ENCODE measurements around the gene SIK3. TPM values are rescaled to one million over a fixed set of nuclear protein-coding genes. Genes with fewer than 3 reads are reported as not detected.

Gene SIK3
- polyA plus RNA-seq, 6 donors from 2014 or later, result 27.7 to 52.1 (median 35.6) TPM

- ATAC-seq (ENCODE audit: low read depth in 2 of 2) (no peak), DNase-seq (no peak)
- peaks cover 39 to 75% of the 10 kb centered on the region in 2 donors for H3K36me3 Mint-ChIP-seq
- peak overlapping the region in 3 of 6 donors; percentile 9 to 54 (median 46) for H3K27ac Mint-ChIP-seq
- no peak overlapping the region for H3K4me3 Mint-ChIP-seq
- H3K9me3 Mint-ChIP-seq, result no peaks in the 10 kb centered on the region
- no peaks in the 10 kb centered on the region for H3K27me3 Mint-ChIP-seq
- peaks cover 4 to 20% (median 4%) of the 10 kb centered on the region in 3 donors for H3K4me1 Mint-ChIP-seq
Measured at GRCh38 chr11:116870054-116870453, 228.2 kb downstream of the SIK3 start.

GRCh38 chr11:116869610-116870009 is 228.6 kb downstream of the SIK3 start:
- DNase-seq, result no peak
- H3K27me3 Mint-ChIP-seq, result no peaks in the 10 kb centered on the region
- no peak overlapping the region for H3K4me3 Mint-ChIP-seq
- peak overlapping the region in 3 of 6 donors; percentile 9 to 53 (median 22) for H3K27ac Mint-ChIP-seq
- peaks cover 42 to 70% of the 10 kb centered on the region in 2 donors for H3K36me3 Mint-ChIP-seq
- H3K9me3 Mint-ChIP-seq, result no peaks in the 10 kb centered on the region
- peaks cover 4 to 20% (median 4%) of the 10 kb centered on the region in 3 donors for H3K4me1 Mint-ChIP-seq
- ATAC-seq (ENCODE audit: low read depth in 2 of 2), result no peak

GRCh38 chr11:116868066-116868465 is 230.2 kb downstream of the SIK3 start:
- ATAC-seq (ENCODE audit: low read depth in 2 of 2), result no peak
- no peak for DNase-seq
- peaks cover 54 to 71% of the 10 kb centered on the region in 2 donors for H3K36me3 Mint-ChIP-seq
- H3K4me3 Mint-ChIP-seq, result no peak overlapping the region
- H3K9me3 Mint-ChIP-seq, result no peaks in the 10 kb centered on the region
- peak overlapping the region in 1 of 6 donors; percentile 40 for H3K27ac Mint-ChIP-seq
- H3K4me1 Mint-ChIP-seq, result peaks cover 4 to 20% (median 4%) of the 10 kb centered on the region in 3 donors
- H3K27me3 Mint-ChIP-seq, result no peaks in the 10 kb centered on the region

GRCh38 chr11:116867619-116868018 is 230.6 kb downstream of the SIK3 start:
- no peaks in the 10 kb centered on the region for H3K9me3 Mint-ChIP-seq
- no peaks in the 10 kb centered on the region for H3K27me3 Mint-ChIP-seq
- DNase-seq, result no peak
- no peak overlapping the region for H3K4me3 Mint-ChIP-seq
- H3K36me3 Mint-ChIP-seq, result peaks cover 50 to 66% of the 10 kb centered on the region in 2 donors
- no peak for ATAC-seq (ENCODE audit: low read depth in 2 of 2)
- peaks cover 4 to 20% (median 4%) of the 10 kb centered on the region in 3 donors for H3K4me1 Mint-ChIP-seq
- H3K27ac Mint-ChIP-seq, result peak overlapping the region in 1 of 6 donors; percentile 5

- Mint-ChIP-seq H3K4me3 (no peak overlapping the region), H3K36me3 (peaks cover 50 to 67% of the 10 kb centered on the region in 2 donors), H3K27ac (peak overlapping the region in 1 of 6 donors; percentile 41), H3K9me3 (no peaks in the 10 kb centered on the region), H3K27me3 (no peaks in the 10 kb centered on the region), H3K4me1 (peaks cover 4 to 19% (median 4%) of the 10 kb centered on the region in 3 donors)
- ATAC-seq (ENCODE audit: low read depth in 2 of 2), result no peak
- DNase-seq, result no peak
Measured at GRCh38 chr11:116866804-116867455, 231.3 kb downstream of the SIK3 start.

- H3K4me1 Mint-ChIP-seq, result peaks cover 2 to 11% (median 4%) of the 10 kb centered on the region in 3 donors
- ATAC-seq (ENCODE audit: low read depth in 2 of 2), result no peak
- H3K27me3 Mint-ChIP-seq, result no peaks in the 10 kb centered on the region
- no peaks in the 10 kb centered on the region for H3K9me3 Mint-ChIP-seq
- H3K4me3 Mint-ChIP-seq, result no peak overlapping the region
- no peak for DNase-seq
- peak overlapping the region in 1 of 6 donors; percentile 7 for H3K27ac Mint-ChIP-seq
- H3K36me3 Mint-ChIP-seq, result peaks cover 60 to 66% of the 10 kb centered on the region in 2 donors
Measured at GRCh38 chr11:116865696-116866095, 232.5 kb downstream of the SIK3 start.

GRCh38 chr11:116864531-116864930 is 233.7 kb downstream of the SIK3 start:
- no peak for ATAC-seq (ENCODE audit: low read depth in 2 of 2)
- H3K4me3 Mint-ChIP-seq, result no peak overlapping the region
- H3K27me3 Mint-ChIP-seq, result no peaks in the 10 kb centered on the region
- H3K36me3 Mint-ChIP-seq, result peaks cover 57 to 60% of the 10 kb centered on the region in 2 donors
- no peaks in the 10 kb centered on the region for H3K9me3 Mint-ChIP-seq
- peaks cover 0 to 4% (median 4%) of the 10 kb centered on the region in 3 donors for H3K4me1 Mint-ChIP-seq
- DNase-seq, result no peak
- H3K27ac Mint-ChIP-seq, result no peak overlapping the region

- Mint-ChIP-seq H3K4me1 (peaks cover 0 to 4% (median 4%) of the 10 kb centered on the region in 3 donors), H3K4me3 (no peak overlapping the region), H3K9me3 (no peaks in the 10 kb centered on the region), H3K36me3 (peaks cover 69 to 70% of the 10 kb centered on the region in 2 donors), H3K27me3 (no peaks in the 10 kb centered on the region), H3K27ac (no peak overlapping the region)
- no peak for ATAC-seq (ENCODE audit: low read depth in 2 of 2)
- no peak for DNase-seq
Measured at GRCh38 chr11:116862951-116863350, 235.3 kb downstream of the SIK3 start.

GRCh38 chr11:116862185-116862584 is 236.0 kb downstream of the SIK3 start:
- no peaks in the 10 kb centered on the region for H3K27me3 Mint-ChIP-seq
- DNase-seq (no peak), ATAC-seq (ENCODE audit: low read depth in 2 of 2) (no peak)
- H3K4me3 Mint-ChIP-seq, result no peak overlapping the region
- H3K9me3 Mint-ChIP-seq, result no peaks in the 10 kb centered on the region
- H3K4me1 Mint-ChIP-seq, result peaks cover 0 to 4% (median 4%) of the 10 kb centered on the region in 3 donors
- H3K36me3 Mint-ChIP-seq, result peaks cover 66 to 68% of the 10 kb centered on the region in 2 donors
- H3K27ac Mint-ChIP-seq, result peak overlapping the region in 1 of 6 donors; percentile 26

GRCh38 chr11:116861539-116861938 is 236.7 kb downstream of the SIK3 start:
- no peak overlapping the region for H3K4me3 Mint-ChIP-seq
- H3K27me3 Mint-ChIP-seq, result no peaks in the 10 kb centered on the region
- H3K27ac Mint-ChIP-seq, result no peak overlapping the region
- DNase-seq (no peak), ATAC-seq (ENCODE audit: low read depth in 2 of 2) (no peak)
- H3K36me3 Mint-ChIP-seq, result peaks cover 67 to 69% of the 10 kb centered on the region in 2 donors
- H3K9me3 Mint-ChIP-seq, result no peaks in the 10 kb centered on the region
- H3K4me1 Mint-ChIP-seq, result peaks cover 0 to 4% (median 4%) of the 10 kb centered on the region in 3 donors

GRCh38 chr11:116860303-116860702 is 237.9 kb downstream of the SIK3 start:
- H3K36me3 Mint-ChIP-seq, result peaks cover 63 to 66% of the 10 kb centered on the region in 2 donors
- ATAC-seq (ENCODE audit: low read depth in 2 of 2), result no peak
- H3K9me3 Mint-ChIP-seq, result no peaks in the 10 kb centered on the region
- no peaks in the 10 kb centered on the region for H3K27me3 Mint-ChIP-seq
- no peak overlapping the region for H3K4me3 Mint-ChIP-seq
- H3K4me1 Mint-ChIP-seq, result peaks cover 3 to 8% (median 6%) of the 10 kb centered on the region in 3 donors
- peak overlapping the region in 1 of 6 donors; percentile 77 for H3K27ac Mint-ChIP-seq
- DNase-seq, result no peak

GRCh38 chr11:116859175-116859574 is 239.1 kb downstream of the SIK3 start:
- no peak for ATAC-seq (ENCODE audit: low read depth in 2 of 2)
- no peak overlapping the region for H3K4me3 Mint-ChIP-seq
- DNase-seq, result no peak

GRCh38 chr11:116857936-116858335 is 240.3 kb downstream of the SIK3 start:
- H3K27me3 Mint-ChIP-seq, result no peaks in the 10 kb centered on the region
- H3K27ac Mint-ChIP-seq, result peak overlapping the region in 1 of 6 donors; percentile 30
- peaks cover 50 to 55% of the 10 kb centered on the region in 2 donors for H3K36me3 Mint-ChIP-seq
- H3K4me3 Mint-ChIP-seq, result no peak overlapping the region
- ATAC-seq (ENCODE audit: low read depth in 2 of 2) (no peak), DNase-seq (no peak)
- H3K9me3 Mint-ChIP-seq, result no peaks in the 10 kb centered on the region
- H3K4me1 Mint-ChIP-seq, result peaks cover 23 to 28% (median 25%) of the 10 kb centered on the region in 3 donors

More at GRCh38 chr11:116859175-116859574, 239.1 kb downstream of the SIK3 start:
- peaks cover 57 to 63% of the 10 kb centered on the region in 2 donors for H3K36me3 Mint-ChIP-seq
- peaks cover 10 to 16% (median 14%) of the 10 kb centered on the region in 3 donors for H3K4me1 Mint-ChIP-seq
- no peaks in the 10 kb centered on the region for H3K9me3 Mint-ChIP-seq
- no peak overlapping the region for H3K27ac Mint-ChIP-seq
- H3K27me3 Mint-ChIP-seq, result no peaks in the 10 kb centered on the region

- H3K9me3 Mint-ChIP-seq, result no peaks in the 10 kb centered on the region
- DNase-seq, result no peak
- no peaks in the 10 kb centered on the region for H3K27me3 Mint-ChIP-seq
- no peak for ATAC-seq (ENCODE audit: low read depth in 2 of 2)
- H3K4me3 Mint-ChIP-seq, result no peak overlapping the region
- H3K27ac Mint-ChIP-seq, result no peak overlapping the region
- peaks cover 29 to 34% (median 31%) of the 10 kb centered on the region in 3 donors for H3K4me1 Mint-ChIP-seq
- peaks cover 49 to 55% of the 10 kb centered on the region in 2 donors for H3K36me3 Mint-ChIP-seq
Measured at GRCh38 chr11:116857316-116857715, 240.9 kb downstream of the SIK3 start.
